Esophagus mucosa (tissue), 1 donor: Measurements from ENCODE around the gene PTGDS. TPM values are rescaled to one million over a fixed set of nuclear protein-coding genes. Genes with fewer than 3 reads are reported as not detected.

Experiments used
- ATAC-seq: fragments of 200-7000 bp; cut with Tn5 transposase; one replicate; pipeline ENCODE4 v1.9.1; 2020
- total RNA-seq: library from RNA; stranded (reverse); gene quantifications from one replicate; pipeline ENCODE4 v1.2.4, GENCODE V29; 2023
- donor health status: DM: yes; HTN: yes; CAD: no.

The PTGDS gene
- total RNA-seq, 1 donor from 2014 or later = 18.4 TPM

DNA sequence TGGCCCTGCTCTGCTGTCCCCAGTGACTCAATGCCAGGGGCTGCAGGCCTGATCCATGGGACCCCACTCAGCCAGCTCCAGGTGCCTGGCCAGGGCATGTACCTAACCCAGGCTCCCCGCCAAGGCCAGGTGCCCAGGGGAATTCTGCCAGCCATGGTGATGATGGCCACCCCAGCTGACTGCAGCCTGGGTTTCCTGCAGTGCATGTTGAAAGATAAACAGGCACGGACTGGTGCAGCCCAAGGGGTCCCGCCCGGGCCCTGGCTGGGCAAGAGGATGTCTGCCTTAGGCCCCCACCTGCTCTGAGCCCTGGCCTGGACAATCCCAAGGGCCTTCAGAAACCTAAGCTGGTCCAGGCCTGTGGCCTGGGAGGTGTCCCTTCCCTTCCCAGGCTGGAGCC, 49.5 kb downstream of the PTGDS start:
- no peak for ATAC-seq

GRCh38 chr9:137027369-137028262, 50.3 kb downstream of the PTGDS start, which contains the start of gene ABCA2:
ABCA2 (minus strand) TSS chr9:137028237; CDS start chr9:137028140, 97 bp downstream.
- ATAC-seq = no peak

- peak; percentile 45 for ATAC-seq
These were observed 51.2 kb downstream of the PTGDS start for GRCh38 chr9:137028263-137029057.

GRCh38 chr9:137029058-137029936, 52.0 kb downstream of the PTGDS start:
- peak; percentile 47 for ATAC-seq

GRCh38 chr9:137030006-137030405, 52.7 kb downstream of the PTGDS start:
- ATAC-seq = no peak

DNA sequence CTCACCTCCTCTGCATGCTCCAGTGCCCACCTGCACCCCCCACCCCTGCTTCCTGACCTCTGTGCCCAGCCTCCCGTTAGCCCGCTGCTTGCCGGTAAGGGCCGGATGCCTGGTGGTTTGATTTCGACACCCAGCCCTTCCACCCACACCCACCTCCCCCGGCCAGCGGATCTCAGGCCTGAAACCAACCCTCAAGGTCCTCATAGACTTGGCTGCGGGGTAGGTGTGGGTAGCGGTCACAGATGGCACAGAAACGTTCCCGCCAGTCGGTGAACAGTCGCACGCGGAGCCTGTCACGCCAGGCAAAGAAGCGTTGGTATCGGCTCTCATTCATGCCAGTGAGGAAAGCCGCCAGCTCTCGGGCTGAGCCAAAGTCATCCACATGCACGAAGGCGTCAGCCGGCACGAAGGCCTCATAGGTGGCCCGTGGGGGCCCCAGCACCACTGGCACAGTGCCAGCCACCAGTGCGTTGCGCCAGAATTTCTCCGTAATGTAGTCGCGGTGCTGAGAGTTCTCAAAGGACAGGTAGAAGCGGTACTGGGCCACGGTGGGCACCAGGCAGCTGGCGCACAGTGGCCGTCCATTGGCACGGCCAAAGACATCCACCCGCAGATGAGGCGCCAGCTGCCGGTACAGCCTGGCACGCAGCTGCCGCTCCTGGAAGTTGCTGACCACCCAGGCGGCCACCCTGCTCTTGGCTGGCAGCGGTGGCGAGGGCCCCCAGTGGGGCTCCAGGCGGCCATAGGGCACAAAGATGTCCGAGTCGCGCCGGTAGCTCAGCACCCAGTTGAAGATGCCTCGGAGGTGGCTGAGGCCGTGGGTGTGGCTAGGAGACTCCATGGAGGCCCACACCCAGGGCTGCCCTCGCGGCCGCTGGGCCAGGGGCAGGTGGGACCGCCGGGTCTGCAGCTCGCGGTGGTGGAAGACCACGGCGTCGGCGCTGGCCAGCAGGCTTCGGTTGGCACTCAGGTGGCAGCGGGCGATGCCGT, 53.5 kb downstream of the PTGDS start:
- no peak for ATAC-seq

Other genes with a start within 250 kb of the PTGDS start
- gene LCN10, start 234.6 kb upstream of the PTGDS start, total RNA-seq = 1.3 TPM
- 3.8 TPM for gene LCN6, start 229.0 kb upstream of the PTGDS start, total RNA-seq
- not detected for gene LCN8, start 219.3 kb upstream of the PTGDS start, total RNA-seq
- not detected for gene LCN15, start 213.0 kb upstream of the PTGDS start, total RNA-seq
- 102 TPM for gene TMEM141, start 186.2 kb upstream of the PTGDS start, total RNA-seq
- not detected for gene CCDC183, start 181.2 kb upstream of the PTGDS start, total RNA-seq
- 52.6 TPM for gene RABL6, start 169.6 kb upstream of the PTGDS start, total RNA-seq
- gene AJM1, start 135.0 kb upstream of the PTGDS start, total RNA-seq = 1.1 TPM
- 74.4 TPM for gene PHPT1, start 128.1 kb upstream of the PTGDS start, total RNA-seq
- gene MAMDC4, start 125.2 kb upstream of the PTGDS start, total RNA-seq = 1.3 TPM
- 296 TPM for gene EDF1, start 111.2 kb upstream of the PTGDS start, total RNA-seq
- 11.1 TPM for gene TRAF2, start 91.0 kb upstream of the PTGDS start, total RNA-seq
- gene FBXW5, start 32.8 kb upstream of the PTGDS start, total RNA-seq = 71.9 TPM
- gene C8G, start 32.3 kb upstream of the PTGDS start, total RNA-seq = not detected
- 0.80 TPM for gene LCN12, start 25.2 kb upstream of the PTGDS start, total RNA-seq
- gene LCNL1, start 5.5 kb downstream of the PTGDS start, total RNA-seq = 0.20 TPM
- gene PAXX, start 14.9 kb downstream of the PTGDS start, total RNA-seq = 33.1 TPM
- gene CLIC3, start 19.1 kb downstream of the PTGDS start, total RNA-seq = 154 TPM
- 2.0 TPM for gene ABCA2, start 50.7 kb downstream of the PTGDS start, total RNA-seq
- gene FUT7, start 54.6 kb downstream of the PTGDS start, total RNA-seq = 0.12 TPM
- gene NPDC1, start 68.7 kb downstream of the PTGDS start, total RNA-seq = 26.6 TPM
- 2.9 TPM for gene ENTPD2, start 76.6 kb downstream of the PTGDS start, total RNA-seq
- 13.8 TPM for gene SAPCD2, start 93.1 kb downstream of the PTGDS start, total RNA-seq
- 4.9 TPM for gene UAP1L1, start 100.0 kb downstream of the PTGDS start, total RNA-seq
- 46.2 TPM for gene MAN1B1, start 109.5 kb downstream of the PTGDS start, total RNA-seq
- 75.3 TPM for gene DPP7, start 137.2 kb downstream of the PTGDS start, total RNA-seq
- gene GRIN1, start 161.7 kb downstream of the PTGDS start, total RNA-seq = 0.12 TPM
- gene LRRC26, start 192.5 kb downstream of the PTGDS start, total RNA-seq = 1.6 TPM
- gene TMEM210, start 194.6 kb downstream of the PTGDS start, total RNA-seq = not detected
- gene ANAPC2, start 211.1 kb downstream of the PTGDS start, total RNA-seq = 25.0 TPM
- 86.8 TPM for gene SSNA1, start 211.2 kb downstream of the PTGDS start, total RNA-seq
- gene TPRN, start 223.2 kb downstream of the PTGDS start, total RNA-seq = 20.5 TPM
- gene TMEM203, start 228.1 kb downstream of the PTGDS start, total RNA-seq = 24.8 TPM
- gene NDOR1, start 228.2 kb downstream of the PTGDS start, total RNA-seq = 8.6 TPM
- gene RNF208, start 244.7 kb downstream of the PTGDS start, total RNA-seq = 11.2 TPM
- 156 TPM for gene CYSRT1, start 247.7 kb downstream of the PTGDS start, total RNA-seq
- 2.7 TPM for gene RNF224, start 250.0 kb downstream of the PTGDS start, total RNA-seq